Measurements from ENCODE around the gene PKD1.
"Not testable (repeated sequence)": the region's sequence is repeated elsewhere in the genome, so short reads cannot be mapped to it uniquely, and the experiment has no call there.

PKD1 gene

GRCh38 chr16:2111009-2111353, 24.7 kb downstream of the PKD1 start:
- in situ Hi-C loops (cut with MboI; ENCODE audit: low sequenced_read_pairs) = not testable (repeated sequence)

GRCh38 chr16:2110332-2111008, 25.2 kb downstream of the PKD1 start:
- in situ Hi-C loops (cut with MboI; ENCODE audit: low sequenced_read_pairs) = not testable (repeated sequence)

GRCh38 chr16:2109872-2110271, 25.8 kb downstream of the PKD1 start:
- in situ Hi-C loops (cut with MboI; ENCODE audit: low sequenced_read_pairs) = not testable (repeated sequence)

- in situ Hi-C loops (cut with MboI; ENCODE audit: low sequenced_read_pairs) = not testable (repeated sequence)
These were observed 26.5 kb downstream of the PKD1 start for GRCh38 chr16:2109271-2109580.

GRCh38 chr16:2108446-2109270, 27.0 kb downstream of the PKD1 start:
- in situ Hi-C loops (cut with MboI; ENCODE audit: low sequenced_read_pairs) = not testable (repeated sequence)

- in situ Hi-C loops (cut with MboI; ENCODE audit: low sequenced_read_pairs) = not testable (repeated sequence)
These were observed 27.9 kb downstream of the PKD1 start for GRCh38 chr16:2107791-2108125.

- in situ Hi-C loops (cut with MboI; ENCODE audit: low sequenced_read_pairs) = not testable (repeated sequence)
These were observed 28.4 kb downstream of the PKD1 start for GRCh38 chr16:2107121-2107790.

GRCh38 chr16:2106211-2106610, 29.5 kb downstream of the PKD1 start:
- in situ Hi-C loops (cut with MboI; ENCODE audit: low sequenced_read_pairs) = not testable (repeated sequence)

- in situ Hi-C loops (cut with MboI; ENCODE audit: low sequenced_read_pairs) = not testable (repeated sequence)
These were observed 29.9 kb downstream of the PKD1 start for GRCh38 chr16:2105769-2106168.

- in situ Hi-C loops (cut with MboI; ENCODE audit: low sequenced_read_pairs) = not testable (repeated sequence)
These were observed 30.4 kb downstream of the PKD1 start for GRCh38 chr16:2105291-2105690.

- in situ Hi-C loops (cut with MboI; ENCODE audit: low sequenced_read_pairs) = not testable (repeated sequence)
These were observed 31.2 kb downstream of the PKD1 start for GRCh38 chr16:2104464-2104863.

- in situ Hi-C loops (cut with MboI; ENCODE audit: low sequenced_read_pairs) = no loop called here
These were observed 33.2 kb downstream of the PKD1 start for GRCh38 chr16:2102471-2102870.

GRCh38 chr16:2101581-2101980, 34.1 kb downstream of the PKD1 start:
- in situ Hi-C loops (cut with MboI; ENCODE audit: low sequenced_read_pairs) = not testable (repeated sequence)

GRCh38 chr16:2097689-2098088, 38.0 kb downstream of the PKD1 start:
- in situ Hi-C loops (cut with MboI; ENCODE audit: low sequenced_read_pairs) = not testable (repeated sequence)

- in situ Hi-C loops (cut with MboI; ENCODE audit: low sequenced_read_pairs) = no loop called here
These were observed 38.7 kb downstream of the PKD1 start for GRCh38 chr16:2096853-2097595.

- in situ Hi-C loops (cut with MboI; ENCODE audit: low sequenced_read_pairs) = no loop called here
These were observed 39.6 kb downstream of the PKD1 start for GRCh38 chr16:2095918-2096582.

GRCh38 chr16:2095315-2095853, 40.3 kb downstream of the PKD1 start:
- in situ Hi-C loops (cut with MboI; ENCODE audit: low sequenced_read_pairs) = no loop called here

GRCh38 chr16:2093793-2094192, 41.9 kb downstream of the PKD1 start:
- in situ Hi-C loops (cut with MboI; ENCODE audit: low sequenced_read_pairs) = no loop called here

- in situ Hi-C loops (cut with MboI; ENCODE audit: low sequenced_read_pairs) = no loop called here
These were observed 42.8 kb downstream of the PKD1 start for GRCh38 chr16:2092866-2093265.

- in situ Hi-C loops (cut with MboI; ENCODE audit: low sequenced_read_pairs) = no loop called here
These were observed 43.5 kb downstream of the PKD1 start for GRCh38 chr16:2092256-2092620.
